Naive thymus-derived CD4-positive, alpha-beta T cell (primary cell): ENCODE results near the gene TRMT5. TPM values are rescaled to one million over a fixed set of nuclear protein-coding genes. Genes with fewer than 3 reads are reported as not detected.

Source experiments
- ATAC-seq: fragments of 150-1000 bp; cut with Tn5 transposase; 2 replicates; pipeline ENCODE4 v1.10.0; 2021; ENCODE audit warnings: mild to moderate bottlenecking, moderate library complexity
- CTCF ChIA-PET: fragments of 350-600 bp; sonication (Branson Sonifier 250); formaldehyde crosslinking; loops from one replicate; lab custom pipeline; 2021; ENCODE audit warnings: antibody characterized with exemption; lab: Charles Lee
- POLR2A ChIA-PET: fragments of 350-600 bp; sonication (Branson Sonifier 250); formaldehyde crosslinking; loops from one replicate; lab custom pipeline; 2021; ENCODE audit warnings: antibody characterized with exemption, inconsistent platforms; lab: Charles Lee
- DNase-seq, 9 donors: peaks; one replicate each; pipeline versions ENCODE4 v3.0.0 to v3.0.0-alpha.2; 2020 to 2022; ENCODE audit warnings: mixed read lengths in 1 of 9
- H3K27ac ChIP-seq: one replicate; pipeline ENCODE4 v1.7.0; 2013; ENCODE audit warnings: mild to moderate bottlenecking, low read depth, low read length, moderate library complexity
- H3K27me3 ChIP-seq, 2 donors: one replicate each; pipeline ENCODE4 v1.7.0; 2013; ENCODE audit warnings: low read length in 2 of 2, mild to moderate bottlenecking in 2 of 2, moderate library complexity in 2 of 2; ENCODE audit not compliant: control insufficient read depth in 2 of 2, insufficient read depth in 2 of 2
- H3K36me3 ChIP-seq, 3 experiments: 1 replicate in 2 of 3; 2 replicates in 1 of 3; pipeline ENCODE4 v1.7.0; 2013; ENCODE audit warnings: low read length in 3 of 3, mild to moderate bottlenecking in 3 of 3, moderate library complexity in 1 of 3; ENCODE audit not compliant: insufficient read depth in 3 of 3, control insufficient read depth in 2 of 3
- H3K4me1 ChIP-seq, 2 donors: one replicate each; pipeline ENCODE4 v1.7.0; 2013; ENCODE audit warnings: low read length in 2 of 2, mild to moderate bottlenecking in 2 of 2, moderate library complexity in 1 of 2; ENCODE audit not compliant: control insufficient read depth in 2 of 2, insufficient read depth in 2 of 2
- H3K4me3 ChIP-seq: 2 replicates; pipeline ENCODE4 v1.7.0; 2013; ENCODE audit warnings: mild to moderate bottlenecking, low read length
- H3K9me3 ChIP-seq, 3 experiments: 1 replicate in 2 of 3; 2 replicates in 1 of 3; pipeline ENCODE4 v1.7.0; 2013; ENCODE audit warnings: low read length in 3 of 3; ENCODE audit not compliant: control insufficient read depth in 2 of 3
- H3K27ac Mint-ChIP-seq, 9 donors: one replicate each; pipeline ENCODE4 v1.8.0; 2020 to 2022; ENCODE audit warnings: mixed read lengths in 9 of 9, mild to moderate bottlenecking in 8 of 9, moderate library complexity in 5 of 9, inconsistent platforms in 2 of 9
- H3K27me3 Mint-ChIP-seq, 5 donors: one replicate each; pipeline ENCODE4 v1.8.0; 2021 to 2022; ENCODE audit warnings: mixed read lengths in 5 of 5, mild to moderate bottlenecking in 1 of 5
- H3K36me3 Mint-ChIP-seq, 5 donors: one replicate each; pipeline ENCODE4 v1.8.0; 2020 to 2022; ENCODE audit warnings: mixed read lengths in 5 of 5, mild to moderate bottlenecking in 3 of 5, inconsistent platforms in 1 of 5
- H3K4me1 Mint-ChIP-seq, 7 donors: one replicate each; pipeline ENCODE4 v1.8.0; 2020 to 2022; ENCODE audit warnings: mixed read lengths in 7 of 7, mild to moderate bottlenecking in 3 of 7, inconsistent platforms in 1 of 7
- H3K4me3 Mint-ChIP-seq, 10 donors: one replicate each; pipeline ENCODE4 v1.8.0; 2020 to 2022; ENCODE audit warnings: mild to moderate bottlenecking in 10 of 10, mixed read lengths in 10 of 10, moderate library complexity in 6 of 10, inconsistent platforms in 2 of 10
- H3K9me3 Mint-ChIP-seq, 11 donors: one replicate each; pipeline ENCODE4 v1.8.0; 2020 to 2022; ENCODE audit warnings: mixed read lengths in 11 of 11, mild to moderate bottlenecking in 4 of 11, inconsistent platforms in 1 of 11, moderate library complexity in 1 of 11
- intact Hi-C, 2 donors: fragments of 100-400 bp; cut with micrococcal nuclease; formaldehyde crosslinking; loops; one replicate each; pipeline ENCODE4 v1.15.1; 2023
- polyA plus RNA-seq, 2 donors: library from polyadenylated mRNA; unstranded; fragments of 300-500 nt; fragmentation: Illumina TruSeq; gene quantifications; one replicate each; pipeline ENCODE4 v1.2.3, GENCODE V29; 2021
- total RNA-seq, 6 experiments: library from RNA in 5 of 6; stranded (reverse) in 5 of 6; gene quantifications; 1 replicate in 5 of 6; 2 replicates in 1 of 6; pipeline ENCODE4 v1.2.3 and lab custom pipeline; 2021 to 2026

The TRMT5 gene
- total and polyA plus RNA-seq, 7 experiments from 2014 or later, result 1.9 to 10.6 (median 6.0) TPM

- Mint-ChIP-seq H3K9me3 (peaks cover 12 to 53% (median 35%) of the 10 kb centered on the region in 11 donors), H3K4me1 (peaks cover 0 to 5% (median 0%) of the 10 kb centered on the region in 7 donors), H3K4me3 (no peak overlapping the region), H3K36me3 (peaks cover 22 to 41% (median 40%) of the 10 kb centered on the region in 5 donors), H3K27ac (no peak overlapping the region), H3K27me3 (no peaks in the 10 kb centered on the region)
- POLR2A ChIA-PET, result no interaction called here
- CTCF ChIA-PET, result no interaction called here
- no peak for ATAC-seq
- H3K27me3 ChIP-seq, result no peaks in the 10 kb centered on the region
- DNase-seq, result no peak
- peaks cover 0 to 26% (median 0%) of the 10 kb centered on the region in 3 experiments for H3K9me3 ChIP-seq
- H3K4me1 ChIP-seq, result no peaks in the 10 kb centered on the region
- intact Hi-C loops, result no loop called here
- H3K36me3 ChIP-seq, result no peaks in the 10 kb centered on the region
- no peak overlapping the region for H3K4me3 ChIP-seq
- H3K27ac ChIP-seq, result no peak overlapping the region
Observed at GRCh38 chr14:60956202-60956601, 24.7 kb downstream of the TRMT5 start.

- intact Hi-C loops, result no loop called here
- no peak for DNase-seq
- Mint-ChIP-seq H3K9me3 (peaks cover 3 to 17% (median 15%) of the 10 kb centered on the region in 11 donors), H3K27me3 (no peaks in the 10 kb centered on the region), H3K27ac (no peak overlapping the region), H3K36me3 (peaks cover 10 to 25% (median 16%) of the 10 kb centered on the region in 5 donors), H3K4me1 (peaks cover 0 to 4% (median 0%) of the 10 kb centered on the region in 7 donors), H3K4me3 (no peak overlapping the region)
- ATAC-seq, result no peak
- ChIA-PET CTCF (no interaction called here), POLR2A (no interaction called here)
- H3K36me3 ChIP-seq, result no peaks in the 10 kb centered on the region
- H3K4me1 ChIP-seq, result no peaks in the 10 kb centered on the region
- no peak overlapping the region for H3K27ac ChIP-seq
- peaks cover 0 to 6% (median 0%) of the 10 kb centered on the region in 3 experiments for H3K9me3 ChIP-seq
- no peaks in the 10 kb centered on the region for H3K27me3 ChIP-seq
- no peak overlapping the region for H3K4me3 ChIP-seq
Observed at GRCh38 chr14:60951776-60952435, 29.0 kb downstream of the TRMT5 start.

- POLR2A ChIA-PET, result no interaction called here
- Mint-ChIP-seq H3K36me3 (peaks cover 8 to 22% (median 14%) of the 10 kb centered on the region in 5 donors), H3K27me3 (no peaks in the 10 kb centered on the region), H3K9me3 (peaks cover 0 to 4% (median 0%) of the 10 kb centered on the region in 11 donors), H3K4me3 (no peak overlapping the region), H3K4me1 (peaks cover 0 to 9% (median 0%) of the 10 kb centered on the region in 7 donors), H3K27ac (no peak overlapping the region)
- intact Hi-C loops, result no loop called here
- no peaks in the 10 kb centered on the region for H3K4me1 ChIP-seq
- CTCF ChIA-PET, result no interaction called here
- ATAC-seq (no peak), DNase-seq (no peak)
- H3K4me3 ChIP-seq, result no peak overlapping the region
- no peaks in the 10 kb centered on the region for H3K9me3 ChIP-seq
- H3K27ac ChIP-seq, result no peak overlapping the region
- H3K27me3 ChIP-seq, result no peaks in the 10 kb centered on the region
- no peaks in the 10 kb centered on the region for H3K36me3 ChIP-seq
Observed at GRCh38 chr14:60946773-60947172, 34.1 kb downstream of the TRMT5 start.

GRCh38 chr14:60945984-60946383 lies 34.9 kb downstream of the TRMT5 start:
- ATAC-seq, result no peak
- H3K9me3 Mint-ChIP-seq, result peaks cover 0 to 4% (median 0%) of the 10 kb centered on the region in 11 donors
- Histone ChIP-seq H3K36me3 (peaks cover 0 to 3% (median 0%) of the 10 kb centered on the region in 3 experiments), H3K4me3 (no peak overlapping the region), H3K27me3 (no peaks in the 10 kb centered on the region), H3K9me3 (no peaks in the 10 kb centered on the region), H3K4me1 (no peaks in the 10 kb centered on the region), H3K27ac (no peak overlapping the region)
- ChIA-PET CTCF (no interaction called here), POLR2A (no interaction called here)
- H3K36me3 Mint-ChIP-seq, result peaks cover 8 to 27% (median 20%) of the 10 kb centered on the region in 5 donors
- H3K4me1 Mint-ChIP-seq, result peaks cover 0 to 9% (median 0%) of the 10 kb centered on the region in 7 donors
- intact Hi-C loops, result no loop called here
- DNase-seq, result no peak
- H3K27me3 Mint-ChIP-seq, result no peaks in the 10 kb centered on the region
- peak overlapping the region in 1 of 9 donors; percentile 51 for H3K27ac Mint-ChIP-seq
- no peak overlapping the region for H3K4me3 Mint-ChIP-seq

- DNase-seq, result no peak
- ChIA-PET POLR2A (no interaction called here), CTCF (interaction anchor here (0.6 kb wide), 1 partner anchor 48 kb away, joined by 3 read pairs; no protein-coding TSS in a partner anchor)
- ATAC-seq, result no peak
- Histone ChIP-seq H3K36me3 (peaks cover 0 to 3% (median 0%) of the 10 kb centered on the region in 3 experiments), H3K9me3 (no peaks in the 10 kb centered on the region), H3K4me1 (no peaks in the 10 kb centered on the region), H3K27ac (no peak overlapping the region), H3K4me3 (no peak overlapping the region), H3K27me3 (no peaks in the 10 kb centered on the region)
- Mint-ChIP-seq H3K9me3 (peaks cover 0 to 4% (median 0%) of the 10 kb centered on the region in 11 donors), H3K27ac (no peak overlapping the region), H3K4me3 (no peak overlapping the region), H3K36me3 (peaks cover 11 to 27% (median 25%) of the 10 kb centered on the region in 5 donors), H3K4me1 (peaks cover 0 to 9% (median 4%) of the 10 kb centered on the region in 7 donors), H3K27me3 (no peaks in the 10 kb centered on the region)
- intact Hi-C loops, result no loop called here
Observed at GRCh38 chr14:60944204-60944603, 36.7 kb downstream of the TRMT5 start.

- H3K4me1 Mint-ChIP-seq, result peaks cover 0 to 10% (median 4%) of the 10 kb centered on the region in 7 donors
- Histone ChIP-seq H3K27me3 (no peaks in the 10 kb centered on the region), H3K4me3 (no peak overlapping the region), H3K27ac (no peak overlapping the region), H3K36me3 (peaks cover 0 to 3% (median 0%) of the 10 kb centered on the region in 3 experiments), H3K9me3 (no peaks in the 10 kb centered on the region), H3K4me1 (no peaks in the 10 kb centered on the region)
- H3K4me3 Mint-ChIP-seq, result no peak overlapping the region
- H3K27ac Mint-ChIP-seq, result no peak overlapping the region
- ChIA-PET POLR2A (no interaction called here), CTCF (interaction anchor here (0.6 kb wide), 1 partner anchor 48 kb away, joined by 3 read pairs; no protein-coding TSS in a partner anchor)
- ATAC-seq (no peak), DNase-seq (no peak)
- peaks cover 0 to 8% (median 0%) of the 10 kb centered on the region in 11 donors for H3K9me3 Mint-ChIP-seq
- no peaks in the 10 kb centered on the region for H3K27me3 Mint-ChIP-seq
- intact Hi-C loops, result no loop called here
- peaks cover 11 to 33% (median 29%) of the 10 kb centered on the region in 5 donors for H3K36me3 Mint-ChIP-seq
Observed at GRCh38 chr14:60943637-60944032, 37.2 kb downstream of the TRMT5 start.
